HepG2 (cell line): ENCODE data around the gene PPP4C. TPM values are rescaled to one million over a fixed set of nuclear protein-coding genes. Genes with fewer than 3 reads are reported as not detected.
A peak's percentile ranks its signal among the peaks of the same experiment; 100 is the strongest.

Experiments
- ARNTL ChIP-seq: sonication (generic); formaldehyde crosslinking; IDR thresholded peaks from 2 replicates; pipeline ENCODE4 v1.4.0; 2020; ENCODE audit warnings: mild to moderate bottlenecking, missing genetic modification reagents
- BATF2 ChIP-seq: sonication (generic); formaldehyde crosslinking; IDR thresholded peaks from 2 replicates; pipeline ENCODE4 v1.8.0; 2022; ENCODE audit warnings: mild to moderate bottlenecking, missing genetic modification reagents, moderate library complexity
- DDIT3 ChIP-seq: sonication (generic); formaldehyde crosslinking; IDR thresholded peaks from 2 replicates; pipeline ENCODE4 v1.4.0; 2020; ENCODE audit warnings: mild to moderate bottlenecking, missing genetic modification reagents
- ETV6 ChIP-seq: sonication (generic); formaldehyde crosslinking; conservative IDR thresholded peaks from 2 replicates; pipeline ENCODE4 v1.4.0; 2020; ENCODE audit warnings: missing genetic modification reagents
- KDM5A ChIP-seq: fragments of 200-600 bp; sonication (generic); IDR thresholded peaks from 2 replicates; pipeline ENCODE4 v1.7.0; 2018; ENCODE audit warnings: antibody characterized with exemption, mild to moderate bottlenecking, low read length, borderline replicate concordance
- SMAD1 ChIP-seq: sonication (generic); formaldehyde crosslinking; IDR thresholded peaks from 2 replicates; pipeline ENCODE4 v1.4.0; 2020; ENCODE audit warnings: missing genetic modification reagents, low read depth, mild to moderate bottlenecking, borderline replicate concordance
- TAF1 ChIP-seq: sonication (generic); formaldehyde crosslinking; IDR thresholded peaks from 2 replicates; pipeline ENCODE4 v1.4.0; 2020; ENCODE audit warnings: missing genetic modification reagents
- THYN1 ChIP-seq: sonication (generic); formaldehyde crosslinking; IDR thresholded peaks from 2 replicates; pipeline ENCODE4 v1.8.1; 2023; ENCODE audit warnings: low read depth, mild to moderate bottlenecking, moderate library complexity, missing genetic modification reagents, borderline replicate concordance
- ZNF232 ChIP-seq: sonication (generic); formaldehyde crosslinking; IDR thresholded peaks from 2 replicates; pipeline ENCODE4 v1.4.0; 2020; ENCODE audit warnings: missing genetic modification reagents, borderline replicate concordance
- ZNF318 ChIP-seq: sonication (generic); formaldehyde crosslinking; IDR thresholded peaks from 2 replicates; pipeline ENCODE4 v1.4.0; 2020; ENCODE audit warnings: mild to moderate bottlenecking, missing genetic modification reagents
- ZNF326 ChIP-seq: sonication (generic); formaldehyde crosslinking; IDR thresholded peaks from 2 replicates; pipeline ENCODE4 v1.4.0; 2020; ENCODE audit warnings: missing genetic modification reagents, borderline replicate concordance
- ZNF329 ChIP-seq: sonication (generic); formaldehyde crosslinking; IDR thresholded peaks from 2 replicates; pipeline ENCODE4 v1.9.0; 2021; ENCODE audit warnings: low read depth, mild to moderate bottlenecking, missing genetic modification reagents
- ZNF496 ChIP-seq: sonication (generic); formaldehyde crosslinking; IDR thresholded peaks from 2 replicates; pipeline ENCODE4 v1.8.1; 2023; ENCODE audit warnings: mild to moderate bottlenecking, moderate library complexity, missing genetic modification reagents; ENCODE audit not compliant: insufficient replicate concordance
- ZNF510 ChIP-seq: sonication (generic); formaldehyde crosslinking; IDR thresholded peaks from 2 replicates; pipeline ENCODE4 v1.4.0; 2020; ENCODE audit warnings: low read depth, mild to moderate bottlenecking, missing genetic modification reagents
- ZNF530 ChIP-seq: sonication (generic); formaldehyde crosslinking; IDR thresholded peaks from 2 replicates; pipeline ENCODE4 v1.5.0; 2020; ENCODE audit warnings: low read depth, mild to moderate bottlenecking, missing genetic modification reagents
- ZNF556 ChIP-seq: sonication (generic); formaldehyde crosslinking; IDR thresholded peaks from 2 replicates; pipeline ENCODE4 v1.4.0; 2020; ENCODE audit warnings: mild to moderate bottlenecking, missing genetic modification reagents, borderline replicate concordance
- ZNF629 ChIP-seq: sonication (generic); formaldehyde crosslinking; conservative IDR thresholded peaks from 2 replicates; pipeline ENCODE4 v1.5.0; 2020; ENCODE audit warnings: missing genetic modification reagents
- ZNF713 ChIP-seq: sonication (generic); formaldehyde crosslinking; IDR thresholded peaks from 2 replicates; pipeline ENCODE4 v1.4.0; 2020; ENCODE audit warnings: mild to moderate bottlenecking, missing genetic modification reagents
- polyA plus RNA-seq, 8 experiments: library from polyadenylated mRNA; depleted of rRNA in 3 of 8; stranded (reverse) in 7 of 8; unstranded in 1 of 8; fragments of >200 nt; fragmentation: Illumina TruSeq in 4 of 8; extraction: Trizol in 4 of 8; gene quantifications; 2 replicates each; pipeline versions ENCODE4 v1.2.1 to v1.2.3, GENCODE V29; 2011 to 2016; ENCODE audit warnings: low read depth in 4 of 8, missing spikeins in 1 of 8, mixed read lengths in 1 of 8; ENCODE audit not compliant: insufficient read depth in 1 of 8
- total RNA-seq, 5 experiments: library from RNA; depleted of rRNA; stranded (reverse); fragments of >200 nt; fragmentation: Illumina TruSeq; extraction: Trizol; gene quantifications; 2 replicates each; pipeline ENCODE4 v1.2.3, GENCODE V29; 2016; ENCODE audit warnings: low read depth in 1 of 5

PPP4C gene
- total and polyA plus RNA-seq, 2 of the 13 experiments (the other 11 are each of a cell fraction or from before 2014, with no cell fraction given), result 176 to 220 TPM

GRCh38 chr16:30063893-30064728 is 11.7 kb upstream of the PPP4C start (continued):
- TF ChIP-seq ZNF232 (CRISPR knock-in tag), result peak; percentile 62; the same call in 1 of the 2 replicates
- TF ChIP-seq ZNF556 (CRISPR knock-in tag), result 0 out of 2 replicates have a peak, but pooled peaks have one; percentile 40
- no peak for TF ChIP-seq DDIT3
- no peak for TF ChIP-seq ZNF329 (CRISPR knock-in tag)
- TF ChIP-seq ZNF326 (CRISPR knock-in tag), result no peak
- peak; percentile 81; the same call in 1 of the 2 replicates for TF ChIP-seq ZNF713
- no peak for TF ChIP-seq ZNF629 (CRISPR knock-in tag)
- 0 out of 2 replicates have a peak, but pooled peaks have one; percentile 51 for TF ChIP-seq ETV6
- no peak for TF ChIP-seq ZNF530 (CRISPR knock-in tag)
- peak; percentile 77 for TF ChIP-seq ARNTL (CRISPR knock-in tag)
- TF ChIP-seq ZNF496, result no peak
- TF ChIP-seq TAF1 (CRISPR knock-in tag), result 0 out of 2 replicates have a peak, but pooled peaks have one; percentile 44
- TF ChIP-seq THYN1 (CRISPR knock-in tag), result no peak
- no peak for TF ChIP-seq ZNF318 (CRISPR knock-in tag)
- TF ChIP-seq BATF2 (CRISPR knock-in tag), result no peak
- TF ChIP-seq SMAD1 (CRISPR knock-in tag), result peak; percentile 73; the same call in 1 of the 2 replicates
- TF ChIP-seq ZNF510 (CRISPR knock-in tag), result 0 out of 2 replicates have a peak, but pooled peaks have one; percentile 25
- TF ChIP-seq KDM5A, result no peak
